HG03432 (cell line): ENCODE data around the gene ATP1B3.
"Not testable (repeated sequence)": the region's sequence is repeated elsewhere in the genome, so short reads cannot be mapped to it uniquely, and the experiment has no call there.

Experiments
- ATAC-seq: cut with Tn5 transposase; IDR thresholded peaks from one replicate; pipeline ENCODE4 v1.9.1; 2021; ENCODE audit warnings: mild to moderate bottlenecking, moderate library complexity; ENCODE audit not compliant: unreplicated experiment

ATP1B3 gene

GRCh38 chr3:141876381-141876890 is at the start of gene ATP1B3:
ATP1B3 (plus strand) TSS chr3:141876643; CDS start chr3:141876802, 159 bp downstream.
- peak; percentile 80 for ATAC-seq

- ATAC-seq = no peak
Observed at GRCh38 chr3:141828487-141828886, 48.0 kb upstream of the ATP1B3 start.

GRCh38 chr3:141828890-141829289 is 47.6 kb upstream of the ATP1B3 start:
- ATAC-seq = no peak

- no peak for ATAC-seq
Observed at GRCh38 chr3:141830508-141830907, 45.9 kb upstream of the ATP1B3 start.

- no peak for ATAC-seq
Observed at GRCh38 chr3:141834292-141834691, 42.2 kb upstream of the ATP1B3 start.

GRCh38 chr3:141835557-141836229 is 40.8 kb upstream of the ATP1B3 start:
- ATAC-seq = no peak

- no peak for ATAC-seq
Observed at GRCh38 chr3:141839389-141839788, 37.1 kb upstream of the ATP1B3 start.

GRCh38 chr3:141840737-141841544 is 35.5 kb upstream of the ATP1B3 start:
- ATAC-seq = no peak

- ATAC-seq = no peak
Observed at GRCh38 chr3:141844108-141844507, 32.3 kb upstream of the ATP1B3 start.

GRCh38 chr3:141844812-141845211 is 31.6 kb upstream of the ATP1B3 start:
- ATAC-seq = no peak

GRCh38 chr3:141845407-141846049 is 30.9 kb upstream of the ATP1B3 start:
- no peak for ATAC-seq

- no peak for ATAC-seq
Observed at GRCh38 chr3:141846050-141846433, 30.4 kb upstream of the ATP1B3 start.

GRCh38 chr3:141848159-141848748 is 28.2 kb upstream of the ATP1B3 start:
- ATAC-seq = not testable (repeated sequence)

- no peak for ATAC-seq
Observed at GRCh38 chr3:141849056-141849815, 27.2 kb upstream of the ATP1B3 start.

GRCh38 chr3:141851411-141851810 is 25.0 kb upstream of the ATP1B3 start:
- no peak for ATAC-seq

GRCh38 chr3:141853081-141853601 is 23.3 kb upstream of the ATP1B3 start:
- no peak for ATAC-seq

GRCh38 chr3:141853629-141854168 is 22.7 kb upstream of the ATP1B3 start:
- no peak for ATAC-seq

GRCh38 chr3:141854599-141854998 is 21.8 kb upstream of the ATP1B3 start:
- ATAC-seq = no peak

GRCh38 chr3:141858312-141858711 is 18.1 kb upstream of the ATP1B3 start:
- ATAC-seq = no peak

- no peak for ATAC-seq
Observed at GRCh38 chr3:141859651-141860050, 16.8 kb upstream of the ATP1B3 start.
